CD8-positive, alpha-beta memory T cell (primary cell): Measurements from ENCODE around the gene EVL. TPM values are rescaled to one million over a fixed set of nuclear protein-coding genes. Genes with fewer than 3 reads are reported as not detected.

Experiments used
- CTCF ChIA-PET: fragments of 350-600 bp; sonication (Branson Sonifier 250); formaldehyde crosslinking; loops from one replicate; lab custom pipeline; 2021; ENCODE audit warnings: antibody characterized with exemption; lab: Charles Lee
- POLR2A ChIA-PET: fragments of 350-600 bp; sonication (Branson Sonifier 250); formaldehyde crosslinking; loops from one replicate; lab custom pipeline; 2021; ENCODE audit warnings: antibody characterized with exemption; lab: Charles Lee
- DNase-seq, 5 donors: peaks; one replicate each; pipeline versions ENCODE4 v3.0.0 to v3.0.0-alpha.2; 2020 to 2022; ENCODE audit warnings: mixed read lengths in 1 of 5
- H3K27ac ChIP-seq: one replicate; pipeline ENCODE4 v1.7.0; 2013; ENCODE audit warnings: low read depth, mild to moderate bottlenecking, low read length, moderate library complexity
- H3K27me3 ChIP-seq: 2 replicates; pipeline ENCODE4 v1.7.0; 2013; ENCODE audit warnings: low read length, mild to moderate bottlenecking; ENCODE audit not compliant: insufficient read depth, poor library complexity, severe bottlenecking
- H3K36me3 ChIP-seq: 2 replicates; pipeline ENCODE4 v1.7.0; 2013; ENCODE audit warnings: mild to moderate bottlenecking, low read length, moderate library complexity; ENCODE audit not compliant: insufficient read depth
- H3K4me1 ChIP-seq: 2 replicates; pipeline ENCODE4 v1.7.0; 2013; ENCODE audit warnings: mild to moderate bottlenecking, low read length, moderate library complexity; ENCODE audit not compliant: insufficient read depth
- H3K4me3 ChIP-seq: 2 replicates; pipeline ENCODE4 v1.7.0; 2013; ENCODE audit warnings: mild to moderate bottlenecking, low read length
- H3K9me3 ChIP-seq: 2 replicates; pipeline ENCODE4 v1.7.0; 2013; ENCODE audit warnings: mild to moderate bottlenecking, low read length
- H3K27ac Mint-ChIP-seq, 8 donors: one replicate each; pipeline ENCODE4 v1.8.0; 2020 to 2021; ENCODE audit warnings: mixed read lengths in 8 of 8, mild to moderate bottlenecking in 6 of 8, inconsistent platforms in 3 of 8, moderate library complexity in 3 of 8
- H3K27me3 Mint-ChIP-seq, 2 donors: one replicate each; pipeline ENCODE4 v1.8.0; 2020 to 2021; ENCODE audit warnings: mixed read lengths in 2 of 2, mild to moderate bottlenecking in 1 of 2, moderate library complexity in 1 of 2
- H3K36me3 Mint-ChIP-seq, 3 donors: one replicate each; pipeline ENCODE4 v1.8.0; 2020 to 2021; ENCODE audit warnings: mixed read lengths in 3 of 3, inconsistent platforms in 1 of 3, mild to moderate bottlenecking in 1 of 3
- H3K4me1 Mint-ChIP-seq, 3 donors: one replicate each; pipeline ENCODE4 v1.8.0; 2020 to 2021; ENCODE audit warnings: mixed read lengths in 3 of 3, inconsistent platforms in 1 of 3, mild to moderate bottlenecking in 1 of 3
- H3K4me3 Mint-ChIP-seq, 7 donors: one replicate each; pipeline ENCODE4 v1.8.0; 2020 to 2021; ENCODE audit warnings: mixed read lengths in 7 of 7, mild to moderate bottlenecking in 6 of 7, moderate library complexity in 4 of 7, inconsistent platforms in 2 of 7
- H3K9me3 Mint-ChIP-seq, 5 donors: one replicate each; pipeline ENCODE4 v1.8.0; 2020 to 2022; ENCODE audit warnings: mixed read lengths in 5 of 5, mild to moderate bottlenecking in 3 of 5, moderate library complexity in 2 of 5, inconsistent platforms in 1 of 5
- polyA plus RNA-seq: library from polyadenylated mRNA; unstranded; fragments of 300-500 nt; fragmentation: Illumina TruSeq; gene quantifications from one replicate; pipeline ENCODE4 v1.2.3, GENCODE V29; 2021
- total RNA-seq, 2 experiments: library from RNA; stranded (reverse); gene quantifications; one replicate each; pipeline ENCODE4 v1.2.3, GENCODE V29; 2021

EVL gene
- total and polyA plus RNA-seq, 3 experiments from 2014 or later: 129 to 228 (median 218) TPM

DNA sequence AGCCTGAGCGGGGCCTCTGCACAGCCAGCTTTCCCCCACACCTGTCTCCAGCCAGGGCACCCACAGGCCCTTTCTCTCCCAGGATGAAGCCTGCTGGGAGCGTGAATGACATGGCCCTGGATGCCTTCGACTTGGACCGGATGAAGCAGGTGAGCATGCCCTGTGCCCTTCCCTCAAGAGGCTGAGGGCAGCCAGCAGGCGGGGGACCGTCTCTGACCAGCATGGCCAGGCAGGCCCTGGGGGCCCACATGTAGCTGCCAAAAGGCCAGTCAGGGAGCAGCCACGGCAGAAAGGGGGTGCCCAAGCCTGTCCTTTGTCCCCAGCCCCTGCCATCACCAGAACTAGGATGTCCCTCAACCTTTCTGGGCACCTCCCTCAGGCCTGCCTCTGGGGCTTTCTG, 75.9 kb downstream of the EVL start:
- Histone ChIP-seq H3K27me3 (no peaks in the 10 kb centered on the region), H3K9me3 (no peaks in the 10 kb centered on the region), H3K27ac (peak overlapping the region; percentile 61), H3K4me3 (no peak overlapping the region), H3K4me1 (no peaks in the 10 kb centered on the region), H3K36me3 (peaks cover 56% of the 10 kb centered on the region)
- H3K9me3 Mint-ChIP-seq: no peaks in the 10 kb centered on the region
- POLR2A ChIA-PET: no interaction called here
- H3K36me3 Mint-ChIP-seq: peaks cover 0 to 83% (median 11%) of the 10 kb centered on the region in 3 donors
- peak overlapping the region in 1 of 8 donors; percentile 79 for H3K27ac Mint-ChIP-seq
- no peak overlapping the region for H3K4me3 Mint-ChIP-seq
- CTCF ChIA-PET: interaction anchor here (1.3 to 1.5 kb wide), 2 partner anchors 52 to 159 kb away, joined by 3 read pairs; no protein-coding TSS in a partner anchor
- H3K27me3 Mint-ChIP-seq: peaks cover 0 to 3% of the 10 kb centered on the region in 2 donors
- no peak for DNase-seq
- peaks cover 3 to 26% (median 3%) of the 10 kb centered on the region in 3 donors for H3K4me1 Mint-ChIP-seq

DNA sequence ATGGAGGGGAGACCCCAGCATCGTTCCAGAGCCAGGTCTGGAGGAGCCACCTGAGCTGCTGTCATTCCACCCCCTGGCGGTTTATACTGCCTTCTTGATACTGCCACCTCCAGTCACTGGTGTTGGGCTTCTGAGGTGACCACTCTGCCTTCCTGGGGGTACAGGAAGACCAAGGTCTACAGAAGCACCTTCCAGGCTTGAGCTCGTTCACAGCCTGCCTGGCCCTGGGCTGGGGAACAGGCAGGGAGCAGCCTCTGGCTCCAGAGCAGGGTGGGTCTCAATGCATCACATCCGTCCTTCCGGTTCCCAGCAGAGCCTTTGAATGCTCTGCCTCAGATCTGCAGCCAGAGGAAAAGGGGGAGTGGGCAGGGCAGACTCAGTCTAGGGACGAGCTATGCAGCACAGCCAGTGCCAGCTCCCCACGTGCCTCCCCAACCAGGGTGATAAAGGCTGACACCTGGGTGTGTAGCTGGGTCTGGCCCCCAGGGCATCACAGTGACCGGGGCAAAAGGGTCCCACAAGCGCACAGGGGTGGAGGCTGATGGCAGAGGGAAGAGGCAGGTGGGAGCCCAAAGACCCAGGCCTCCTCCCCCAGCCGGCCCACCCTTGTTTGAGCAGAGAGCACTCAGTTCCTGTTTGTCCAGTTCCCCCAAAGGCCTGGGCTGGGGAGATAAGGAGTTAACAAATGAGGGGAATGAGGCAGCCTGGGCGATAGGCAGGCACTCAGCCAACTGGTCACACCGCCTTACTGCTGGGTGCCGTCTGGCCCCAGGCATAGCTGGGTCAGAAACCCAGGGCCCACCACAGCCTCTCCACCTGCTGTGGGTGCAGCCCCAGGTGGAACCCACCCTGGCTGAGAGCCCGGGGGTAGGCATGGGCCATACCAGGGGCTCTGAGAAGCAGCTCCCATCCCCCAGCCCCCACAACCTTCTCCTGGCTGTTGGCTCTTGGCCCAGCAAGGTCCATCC, 77.1 kb downstream of the EVL start:
- ChIA-PET CTCF (interaction anchor here (1.2 to 1.8 kb wide), 3 partner anchors 34 to 160 kb away, joined by 3 to 6 read pairs (median 5); no protein-coding TSS in a partner anchor), POLR2A (interaction anchor here (1.3 kb wide), 1 partner anchor 15 kb away, joined by 3 read pairs; no protein-coding TSS in a partner anchor)
- DNase-seq: no peak
- H3K4me1 Mint-ChIP-seq: peaks cover 9 to 34% (median 15%) of the 10 kb centered on the region in 3 donors
- H3K27ac Mint-ChIP-seq: peak overlapping the region in 2 of 8 donors; percentile 47 to 51
- peaks cover 0 to 2% (median 0%) of the 10 kb centered on the region in 5 donors for H3K9me3 Mint-ChIP-seq
- Histone ChIP-seq H3K4me1 (peaks cover 10% of the 10 kb centered on the region), H3K9me3 (no peaks in the 10 kb centered on the region), H3K27me3 (no peaks in the 10 kb centered on the region), H3K36me3 (peaks cover 43% of the 10 kb centered on the region), H3K4me3 (no peak overlapping the region), H3K27ac (peak overlapping the region; percentile 61)
- H3K27me3 Mint-ChIP-seq: peaks cover 0 to 3% of the 10 kb centered on the region in 2 donors
- H3K36me3 Mint-ChIP-seq: peaks cover 0 to 73% (median 8%) of the 10 kb centered on the region in 3 donors
- H3K4me3 Mint-ChIP-seq: no peak overlapping the region

DNA sequence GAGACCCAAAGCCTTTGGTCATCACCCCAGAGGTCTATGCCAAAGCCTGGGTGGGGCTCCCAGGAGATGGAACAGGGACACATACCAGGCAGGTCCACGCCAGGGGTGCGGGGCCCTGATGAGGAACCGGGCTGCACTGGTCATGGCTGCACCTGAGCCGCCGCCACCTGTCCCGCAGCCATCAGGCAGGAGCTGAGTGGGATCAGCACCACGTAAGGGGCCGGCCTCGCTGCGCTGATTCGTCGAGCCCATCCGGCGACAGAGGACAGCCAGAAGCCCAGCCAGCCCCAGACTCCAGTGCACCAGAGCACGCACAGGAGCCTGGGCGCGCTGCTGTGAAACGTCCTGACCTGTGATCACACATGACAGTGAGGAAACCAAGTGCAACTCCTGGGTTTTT, 78.3 kb downstream of the EVL start:
- Histone ChIP-seq H3K9me3 (no peaks in the 10 kb centered on the region), H3K36me3 (peaks cover 32% of the 10 kb centered on the region), H3K4me3 (no peak overlapping the region), H3K27me3 (no peaks in the 10 kb centered on the region), H3K27ac (no peak overlapping the region), H3K4me1 (peaks cover 19% of the 10 kb centered on the region)
- no peak overlapping the region for H3K27ac Mint-ChIP-seq
- H3K4me1 Mint-ChIP-seq: peaks cover 18 to 45% (median 21%) of the 10 kb centered on the region in 3 donors
- POLR2A ChIA-PET: interaction anchor here (1.3 kb wide), 1 partner anchor 13 kb away, joined by 3 read pairs; no protein-coding TSS in a partner anchor
- peaks cover 0 to 61% (median 5%) of the 10 kb centered on the region in 3 donors for H3K36me3 Mint-ChIP-seq
- no peak for DNase-seq
- peaks cover 0 to 2% (median 0%) of the 10 kb centered on the region in 5 donors for H3K9me3 Mint-ChIP-seq
- H3K4me3 Mint-ChIP-seq: no peak overlapping the region
- CTCF ChIA-PET: interaction anchor here (1.2 to 1.8 kb wide), 3 partner anchors 12 to 49 kb away, joined by 4 to 6 read pairs (median 5); no protein-coding TSS in a partner anchor
- H3K27me3 Mint-ChIP-seq: peaks cover 0 to 3% of the 10 kb centered on the region in 2 donors

DNA sequence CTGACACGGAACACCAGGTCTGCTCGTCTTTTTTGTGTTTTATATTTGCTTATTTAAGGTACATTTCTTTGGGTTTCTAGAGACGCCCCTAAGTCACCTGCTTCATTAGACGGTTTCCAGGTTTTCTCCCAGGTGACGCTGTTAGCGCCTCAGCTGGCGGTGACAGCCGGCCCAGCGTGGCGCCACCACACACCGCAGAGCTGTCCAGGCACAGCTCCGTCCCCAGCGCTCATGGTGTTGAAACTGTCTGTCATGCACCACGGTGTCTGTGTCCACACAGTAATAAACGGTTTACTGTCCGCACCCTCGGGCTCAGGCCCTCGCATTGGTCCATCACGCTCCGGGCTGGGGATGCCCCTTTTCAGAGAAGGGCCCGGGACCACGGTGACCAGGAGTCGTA, 78.7 kb downstream of the EVL start:
- Histone ChIP-seq H3K27me3 (no peaks in the 10 kb centered on the region), H3K9me3 (no peaks in the 10 kb centered on the region), H3K4me3 (no peak overlapping the region), H3K27ac (no peak overlapping the region), H3K36me3 (peaks cover 27% of the 10 kb centered on the region), H3K4me1 (peaks cover 19% of the 10 kb centered on the region)
- Mint-ChIP-seq H3K36me3 (peaks cover 0 to 57% (median 5%) of the 10 kb centered on the region in 3 donors), H3K9me3 (peaks cover 0 to 2% (median 0%) of the 10 kb centered on the region in 5 donors), H3K4me1 (peaks cover 19 to 45% (median 22%) of the 10 kb centered on the region in 3 donors), H3K27ac (peak overlapping the region in 1 of 8 donors; percentile 24), H3K4me3 (no peak overlapping the region), H3K27me3 (peaks cover 0 to 3% of the 10 kb centered on the region in 2 donors)
- ChIA-PET CTCF (interaction anchor here (1.6 kb wide), 1 partner anchor 11 kb away, joined by 4 read pairs; no protein-coding TSS in a partner anchor), POLR2A (interaction anchor here (1.3 kb wide), 1 partner anchor 13 kb away, joined by 3 read pairs; no protein-coding TSS in a partner anchor)
- no peak for DNase-seq

DNA sequence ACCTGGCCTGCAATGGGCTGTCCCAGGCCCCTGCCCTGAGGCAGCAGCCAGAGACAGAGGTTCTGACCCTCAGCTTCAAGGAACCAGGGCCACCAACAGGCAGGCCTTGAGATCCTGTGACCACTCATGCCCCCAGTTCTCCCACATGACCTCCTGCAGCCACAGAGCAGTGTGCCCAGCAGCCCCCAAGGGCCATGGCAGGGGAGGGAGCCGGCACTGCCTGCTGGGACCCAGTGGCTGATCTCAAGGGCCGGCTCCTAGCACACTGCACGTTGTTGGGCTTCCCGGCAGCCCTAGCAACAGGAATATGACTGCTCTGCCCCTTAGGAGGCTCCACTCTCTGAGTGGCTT, 79.4 kb downstream of the EVL start:
- no peak overlapping the region for H3K4me3 ChIP-seq
- peaks cover 19% of the 10 kb centered on the region for H3K4me1 ChIP-seq
- H3K36me3 Mint-ChIP-seq: peaks cover 0 to 50% (median 1%) of the 10 kb centered on the region in 3 donors
- H3K9me3 ChIP-seq: no peaks in the 10 kb centered on the region
- ChIA-PET POLR2A (no interaction called here), CTCF (interaction anchor here (1.6 kb wide), 1 partner anchor 11 kb away, joined by 4 read pairs; no protein-coding TSS in a partner anchor)
- peaks cover 0 to 2% (median 0%) of the 10 kb centered on the region in 5 donors for H3K9me3 Mint-ChIP-seq
- no peak for DNase-seq
- H3K27me3 Mint-ChIP-seq: peaks cover 0 to 3% of the 10 kb centered on the region in 2 donors
- H3K4me1 Mint-ChIP-seq: peaks cover 18 to 38% (median 22%) of the 10 kb centered on the region in 3 donors
- H3K27ac Mint-ChIP-seq: peak overlapping the region in 2 of 8 donors; percentile 39 to 73
- peaks cover 21% of the 10 kb centered on the region for H3K36me3 ChIP-seq
- no peak overlapping the region for H3K27ac ChIP-seq
- no peak overlapping the region for H3K4me3 Mint-ChIP-seq
- no peaks in the 10 kb centered on the region for H3K27me3 ChIP-seq

DNA sequence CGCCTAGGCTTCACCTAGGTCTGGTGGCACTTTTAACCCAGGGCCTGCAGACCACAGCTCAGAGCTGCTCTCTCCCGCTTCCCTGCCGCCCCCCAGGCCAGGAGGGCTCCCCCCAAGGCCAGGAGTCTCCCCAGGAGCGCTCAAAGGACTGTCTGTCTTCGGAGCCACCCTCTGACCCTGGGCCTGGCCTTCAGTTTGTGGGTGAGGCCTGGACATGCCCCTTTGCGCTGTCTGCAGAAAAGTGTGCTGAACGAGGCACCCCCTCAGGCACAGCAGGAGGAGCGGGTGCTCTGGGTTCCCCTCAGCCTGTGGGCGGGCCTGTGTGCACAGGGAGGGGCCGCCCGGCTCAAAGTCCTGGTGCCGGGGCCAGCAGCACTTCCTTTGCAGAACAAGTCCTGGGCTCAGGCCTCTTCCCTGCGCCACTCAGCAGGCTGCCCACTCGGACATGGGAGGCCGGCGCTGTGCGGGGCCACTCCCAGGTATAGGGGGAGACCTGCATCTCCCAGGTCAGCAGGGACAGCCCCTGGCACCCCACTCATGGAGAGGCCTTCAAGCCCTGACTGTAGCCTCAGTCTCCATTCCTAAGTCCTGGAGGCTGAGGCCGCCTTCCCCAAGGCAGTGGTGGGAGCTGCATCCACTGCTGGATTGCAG, 79.9 kb downstream of the EVL start:
- Histone ChIP-seq H3K4me3 (no peak overlapping the region), H3K27ac (no peak overlapping the region), H3K4me1 (peaks cover 19% of the 10 kb centered on the region), H3K36me3 (peaks cover 18% of the 10 kb centered on the region), H3K27me3 (no peaks in the 10 kb centered on the region), H3K9me3 (no peaks in the 10 kb centered on the region)
- Mint-ChIP-seq H3K4me1 (peaks cover 18 to 37% (median 22%) of the 10 kb centered on the region in 3 donors), H3K9me3 (peaks cover 0 to 2% (median 0%) of the 10 kb centered on the region in 5 donors), H3K36me3 (peaks cover 0 to 45% (median 0%) of the 10 kb centered on the region in 3 donors), H3K27me3 (peaks cover 0 to 3% of the 10 kb centered on the region in 2 donors), H3K4me3 (no peak overlapping the region), H3K27ac (peak overlapping the region in 2 of 8 donors; percentile 10 to 39)
- no peak for DNase-seq
- ChIA-PET POLR2A (no interaction called here), CTCF (interaction anchor here (1.6 to 2.6 kb wide), 2 partner anchors 10 to 47 kb away, joined by 4 to 15 read pairs; no protein-coding TSS in a partner anchor)
